Measurements from ENCODE around the gene ADRA2B.

- TF ChIP-seq CTCF (IDR thresholded peaks at IDR 0.05; ENCODE audit: poor library complexity): no peak
- TF ChIP-seq EZH2phosphoT487 (IDR thresholded peaks at IDR 0.05; ENCODE audit: low read depth, severe bottlenecking, unreplicated experiment): no peak
- no peak for TF ChIP-seq EZH2 (IDR thresholded peaks at IDR 0.05; ENCODE audit: borderline replicate concordance)
These were observed 27.6 kb upstream of the ADRA2B start for GRCh38 chr2:96143848-96144480.
